A673 (cell line): Measurements from ENCODE around the gene KIF26A.

Experiments
- CTCF ChIP-seq: fragments of 300-800, 200-600 bp; sonication (generic); conservative IDR thresholded peaks from 2 replicates; pipeline ENCODE4 v1.5.1; 2017; ENCODE audit warnings: low read depth, mild to moderate bottlenecking, antibody characterized with exemption, low read length, moderate library complexity, mixed read lengths
- EZH2 ChIP-seq: fragments of 200-600 bp; sonication (generic); IDR thresholded peaks from 2 replicates; pipeline ENCODE4 v1.6.1; 2017; ENCODE audit warnings: borderline replicate concordance, low read depth, mild to moderate bottlenecking, mixed read lengths, antibody characterized with exemption, low read length; ENCODE audit not compliant: poor library complexity, severe bottlenecking

DNA sequence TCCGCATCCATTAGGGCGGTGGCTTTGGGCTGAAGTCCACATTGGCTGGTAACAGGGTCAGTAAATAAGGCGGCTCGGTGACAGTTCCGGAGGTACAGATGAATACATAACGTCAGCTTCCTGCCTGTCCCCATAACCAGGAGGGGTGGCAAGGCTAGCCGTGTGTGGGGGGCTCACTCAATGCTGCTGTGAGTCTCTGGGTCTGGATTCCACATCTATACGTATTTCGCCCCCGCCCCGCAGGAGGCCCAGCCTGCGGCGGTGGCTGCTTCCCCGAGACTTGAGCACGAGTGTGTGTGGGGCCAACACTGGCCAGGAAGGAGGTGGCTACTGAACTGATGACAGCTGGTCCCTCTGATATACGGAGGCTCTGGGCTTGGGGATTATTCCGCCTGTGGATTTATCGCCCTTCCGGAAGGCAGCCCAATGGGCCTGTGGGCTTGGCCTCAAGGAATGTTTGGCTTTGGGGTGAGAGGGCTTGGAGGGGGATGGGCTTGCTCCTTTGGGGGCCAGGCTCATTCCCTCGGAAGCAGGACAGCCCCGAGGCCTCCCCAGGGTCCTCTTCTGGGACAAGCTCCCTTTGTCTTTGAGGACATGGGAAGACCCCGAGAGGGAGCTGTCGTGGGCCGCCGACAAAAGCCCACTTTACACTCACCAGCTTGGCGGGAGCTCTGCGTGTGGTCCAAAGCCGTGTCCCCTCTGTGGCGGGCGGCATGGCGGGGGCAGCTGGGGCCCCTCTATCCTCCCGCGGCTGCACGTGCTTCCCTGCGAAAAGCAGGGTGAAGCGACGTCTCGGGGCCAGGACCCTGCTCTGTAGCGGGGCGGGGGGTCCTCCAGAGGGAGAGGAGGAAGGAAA is 82.1 kb downstream of the KIF26A start:
- TF ChIP-seq CTCF, result no peak
- TF ChIP-seq EZH2, result no peak
